NCI-H2196 (cell line): ENCODE results near the gene CWF19L1.

Experiments used
- DNase-seq: peaks from one replicate; lab custom pipeline; 2025; ENCODE audit not compliant: unreplicated experiment; lab: John Stamatoyannopoulos, UW

Gene CWF19L1

DNA sequence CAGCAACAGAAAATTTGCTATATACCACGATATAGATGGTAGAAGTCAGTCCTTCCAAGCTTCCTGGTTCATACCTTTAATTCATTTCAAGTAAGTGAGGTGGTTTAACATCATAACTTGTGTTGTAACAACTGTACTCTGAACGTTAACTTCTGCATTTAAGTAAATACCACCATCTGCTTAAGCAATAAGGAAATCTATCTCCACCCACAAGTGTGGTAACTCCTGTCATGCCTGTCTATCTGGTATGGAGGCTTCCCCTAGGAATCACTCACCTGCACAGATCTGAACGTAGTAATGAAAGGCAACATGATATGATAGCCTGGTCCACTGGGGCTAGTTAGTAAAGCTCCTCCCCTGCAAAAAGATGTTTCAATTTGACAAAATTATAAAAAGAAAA, 84.0 kb downstream of the CWF19L1 start:
- no peak for DNase-seq

DNA sequence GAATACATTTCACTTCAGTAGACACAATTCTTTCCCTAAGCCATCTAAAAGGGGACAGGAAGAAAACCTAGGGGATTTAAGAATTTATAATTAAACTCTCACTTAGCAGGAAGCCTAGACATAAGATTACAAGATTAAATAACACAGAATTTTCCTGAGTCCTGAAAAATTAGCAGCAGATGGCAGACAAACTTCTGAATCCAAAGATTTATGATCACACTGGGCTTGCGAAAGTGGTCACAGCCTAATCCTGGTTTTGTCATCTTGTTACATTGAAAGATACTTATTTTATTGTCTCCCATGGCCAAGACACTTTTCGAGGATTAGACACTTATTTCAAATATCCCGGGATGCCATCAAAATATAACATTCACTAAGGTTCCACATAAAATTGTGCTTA, 84.5 kb downstream of the CWF19L1 start:
- DNase-seq, result no peak
